GM12875 (cell line): ENCODE data around the gene MAPKAPK2.

Experiments used
- H3K4me3 ChIP-seq: one replicate; pipeline ENCODE4 v1.5.1; 2011; ENCODE audit warnings: low read depth, low read length, control low read depth
- TF ChIP-seq, protein P1 (sequence below): IDR thresholded peaks from 2 replicates; pipeline ENCODE4 v1.5.1; 2011; ENCODE audit warnings: low read depth, mild to moderate bottlenecking, control low read depth, inconsistent platforms, low read length, moderate library complexity, borderline replicate concordance; ENCODE audit not compliant: insufficient read depth

The MAPKAPK2 gene

DNA sequence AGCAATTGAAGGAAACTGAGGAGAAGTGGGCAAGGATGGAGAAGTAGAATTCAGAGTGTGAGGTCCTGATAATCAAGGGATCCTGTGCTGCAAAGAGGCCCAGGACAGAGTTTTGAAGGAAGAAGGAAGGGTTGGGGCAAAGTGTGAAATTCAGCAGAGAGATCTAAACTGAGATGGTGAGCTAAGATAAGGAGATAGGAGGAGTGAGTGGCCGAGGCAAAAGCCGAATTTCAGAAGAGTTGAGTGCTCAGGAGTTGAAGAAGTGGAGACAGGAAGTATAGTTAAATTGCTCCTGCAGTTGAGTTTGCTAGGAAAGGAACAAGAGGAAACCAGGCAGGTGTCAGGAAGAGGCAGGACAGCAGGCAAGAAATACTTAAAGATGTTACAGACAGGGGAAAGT is 16.4 kb upstream of the MAPKAPK2 start:
- TF ChIP-seq, protein P1, sequence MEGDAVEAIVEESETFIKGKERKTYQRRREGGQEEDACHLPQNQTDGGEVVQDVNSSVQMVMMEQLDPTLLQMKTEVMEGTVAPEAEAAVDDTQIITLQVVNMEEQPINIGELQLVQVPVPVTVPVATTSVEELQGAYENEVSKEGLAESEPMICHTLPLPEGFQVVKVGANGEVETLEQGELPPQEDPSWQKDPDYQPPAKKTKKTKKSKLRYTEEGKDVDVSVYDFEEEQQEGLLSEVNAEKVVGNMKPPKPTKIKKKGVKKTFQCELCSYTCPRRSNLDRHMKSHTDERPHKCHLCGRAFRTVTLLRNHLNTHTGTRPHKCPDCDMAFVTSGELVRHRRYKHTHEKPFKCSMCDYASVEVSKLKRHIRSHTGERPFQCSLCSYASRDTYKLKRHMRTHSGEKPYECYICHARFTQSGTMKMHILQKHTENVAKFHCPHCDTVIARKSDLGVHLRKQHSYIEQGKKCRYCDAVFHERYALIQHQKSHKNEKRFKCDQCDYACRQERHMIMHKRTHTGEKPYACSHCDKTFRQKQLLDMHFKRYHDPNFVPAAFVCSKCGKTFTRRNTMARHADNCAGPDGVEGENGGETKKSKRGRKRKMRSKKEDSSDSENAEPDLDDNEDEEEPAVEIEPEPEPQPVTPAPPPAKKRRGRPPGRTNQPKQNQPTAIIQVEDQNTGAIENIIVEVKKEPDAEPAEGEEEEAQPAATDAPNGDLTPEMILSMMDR: no peak
- no peak overlapping the region for H3K4me3 ChIP-seq

DNA sequence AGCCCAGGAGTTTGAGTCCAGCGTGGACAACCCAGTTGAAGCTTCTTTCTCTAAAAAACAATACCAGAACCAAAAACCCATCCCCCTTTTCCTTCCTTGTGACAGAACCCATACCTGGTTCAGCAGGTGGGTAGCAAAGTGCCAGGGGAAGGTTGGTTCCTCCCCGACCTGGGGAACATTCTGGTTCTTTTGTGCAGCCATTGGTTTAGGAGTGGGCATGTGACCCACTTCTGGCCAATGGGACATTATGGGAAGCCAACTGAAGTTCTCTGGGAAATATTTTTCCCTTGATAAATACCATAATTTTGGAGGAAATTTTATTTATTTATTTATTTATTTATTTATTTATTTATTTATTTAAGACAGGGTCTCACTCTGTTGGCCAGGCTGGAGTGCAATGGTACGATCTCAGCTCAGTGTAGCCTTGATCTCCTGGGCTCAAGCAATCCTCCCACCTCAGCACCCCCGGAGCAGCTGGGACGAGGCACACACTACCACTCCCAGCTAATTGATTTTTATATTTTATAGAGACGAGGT is 15.8 kb upstream of the MAPKAPK2 start:
- no peak overlapping the region for H3K4me3 ChIP-seq
- TF ChIP-seq, protein P1: no peak

DNA sequence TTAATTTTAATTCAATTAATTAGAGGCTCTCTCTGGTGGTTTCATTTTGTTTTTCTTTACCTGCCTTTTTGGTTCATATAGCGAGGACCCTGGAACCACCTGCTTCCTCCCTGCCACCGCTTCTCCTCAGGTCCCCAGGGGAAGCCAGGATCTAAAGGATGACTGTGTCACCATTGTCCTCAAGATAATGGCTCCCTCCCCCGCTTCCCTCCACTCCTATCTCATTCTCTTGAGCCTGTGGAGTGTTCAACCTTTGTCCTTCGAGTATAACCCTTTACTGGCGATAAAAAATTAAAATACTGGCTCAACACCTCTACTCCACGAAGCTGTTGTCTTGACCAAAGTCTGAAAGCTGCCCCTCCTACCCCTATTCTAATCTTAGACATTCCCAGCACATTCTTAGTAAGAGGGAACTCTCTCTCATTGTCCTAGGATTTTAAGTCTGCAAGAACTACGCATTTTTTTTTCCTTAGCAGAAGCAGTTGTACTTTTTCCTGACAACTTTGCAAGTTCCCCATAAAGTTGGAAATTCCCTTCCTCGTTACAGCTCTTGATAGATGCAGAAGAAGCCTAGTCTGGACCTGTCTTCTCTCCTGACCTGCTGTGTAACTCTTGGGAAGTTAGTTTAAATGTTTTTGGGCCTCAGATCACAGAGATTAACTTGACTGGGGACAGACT is 12.6 kb upstream of the MAPKAPK2 start:
- TF ChIP-seq, protein P1: no peak
- no peak overlapping the region for H3K4me3 ChIP-seq

DNA sequence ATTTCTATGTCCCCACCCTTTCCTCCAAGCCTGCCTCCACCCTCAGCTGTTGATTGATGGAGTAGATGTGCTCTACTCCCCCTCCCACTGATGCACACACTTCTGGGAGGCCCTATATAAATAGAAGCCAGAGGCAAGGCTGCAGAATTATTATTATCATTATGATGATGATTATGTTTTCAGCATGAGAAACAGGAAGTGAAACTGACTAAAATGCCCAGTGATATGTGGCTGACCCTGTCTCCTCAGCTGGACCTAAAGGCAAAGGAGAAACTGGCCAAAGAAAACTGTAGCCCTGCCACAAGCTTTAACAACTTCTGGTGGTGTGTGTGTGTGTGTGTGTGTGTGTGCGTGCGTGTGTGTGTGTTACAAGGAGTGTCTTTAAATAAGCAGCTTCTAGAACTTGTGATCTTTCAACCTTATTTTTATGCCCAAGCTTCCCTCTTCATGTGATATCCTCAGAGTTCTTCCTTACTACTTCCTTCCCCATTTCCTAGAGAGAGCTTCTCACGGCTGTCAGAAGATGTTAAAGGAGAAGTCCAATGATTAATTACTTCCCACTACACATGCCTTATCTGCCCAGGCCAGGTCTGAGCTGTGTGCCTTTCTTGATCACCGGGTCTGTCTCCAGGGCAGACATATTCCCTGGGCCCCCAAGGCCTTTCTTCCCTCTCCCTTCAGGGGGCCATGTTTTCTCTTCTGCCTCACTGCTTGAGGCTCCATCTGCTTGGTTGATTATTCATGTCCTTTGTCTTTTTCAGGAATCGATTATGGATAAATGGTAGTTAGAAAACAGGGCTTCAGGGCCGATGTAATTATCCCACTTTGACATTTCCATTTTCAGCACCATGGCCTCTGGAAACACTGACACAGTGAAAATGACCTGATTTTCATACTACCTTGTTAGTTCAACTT is 11.6 kb upstream of the MAPKAPK2 start:
- H3K4me3 ChIP-seq: peak overlapping the region; percentile 2
- TF ChIP-seq, protein P1: no peak

DNA sequence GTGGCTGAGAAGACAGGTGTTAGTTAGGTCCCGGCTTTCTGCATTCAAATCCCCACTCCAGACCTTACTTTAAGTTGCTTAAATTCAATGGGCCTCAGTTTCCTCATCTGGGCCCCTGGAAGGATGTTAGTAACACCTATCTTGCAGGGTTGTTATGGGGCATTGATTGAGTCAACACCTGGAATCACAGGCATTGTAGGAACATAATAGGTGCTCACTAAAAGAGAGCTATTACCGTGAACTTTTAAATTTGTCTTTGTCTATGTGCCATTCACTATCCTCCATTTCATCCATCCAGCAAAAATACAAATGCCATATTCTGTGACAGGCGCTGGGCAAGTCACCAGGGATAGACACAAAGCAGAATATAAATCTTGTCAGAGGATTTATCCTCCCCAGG is 10.5 kb upstream of the MAPKAPK2 start:
- TF ChIP-seq, protein P1: no peak
- no peak overlapping the region for H3K4me3 ChIP-seq

DNA sequence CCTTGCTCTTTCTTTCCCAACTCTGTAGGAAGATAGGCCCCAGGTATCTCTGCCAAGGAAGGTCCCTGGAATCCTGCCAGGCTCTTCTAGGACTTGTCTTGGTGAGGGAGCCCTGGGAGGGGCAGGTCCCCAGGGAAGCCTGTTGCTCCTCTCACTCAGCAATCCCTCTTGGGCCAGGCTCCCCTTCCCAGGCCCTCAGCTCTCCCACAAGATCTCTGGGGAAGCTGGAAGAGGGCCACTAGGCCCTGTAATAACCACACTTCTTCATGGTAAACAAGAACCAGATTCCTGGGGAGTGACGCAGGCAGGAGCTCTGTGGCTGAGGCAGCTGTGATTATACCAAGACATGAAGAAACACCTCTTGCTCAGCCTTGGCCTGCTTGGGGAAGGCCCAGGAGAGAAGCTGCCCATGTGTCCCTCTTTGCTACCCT is 9.9 kb upstream of the MAPKAPK2 start:
- TF ChIP-seq, protein P1: no peak
- no peak overlapping the region for H3K4me3 ChIP-seq
